ENCODE data around the gene LCN6. TPM values are rescaled to one million over a fixed set of nuclear protein-coding genes. Genes with fewer than 3 reads are reported as not detected.
A peak's percentile ranks its signal among the peaks of the same experiment; 100 is the strongest.

The LCN6 gene
- total RNA-seq, 2 donors from 2014 or later = 7.8 to 16.2 TPM

DNA sequence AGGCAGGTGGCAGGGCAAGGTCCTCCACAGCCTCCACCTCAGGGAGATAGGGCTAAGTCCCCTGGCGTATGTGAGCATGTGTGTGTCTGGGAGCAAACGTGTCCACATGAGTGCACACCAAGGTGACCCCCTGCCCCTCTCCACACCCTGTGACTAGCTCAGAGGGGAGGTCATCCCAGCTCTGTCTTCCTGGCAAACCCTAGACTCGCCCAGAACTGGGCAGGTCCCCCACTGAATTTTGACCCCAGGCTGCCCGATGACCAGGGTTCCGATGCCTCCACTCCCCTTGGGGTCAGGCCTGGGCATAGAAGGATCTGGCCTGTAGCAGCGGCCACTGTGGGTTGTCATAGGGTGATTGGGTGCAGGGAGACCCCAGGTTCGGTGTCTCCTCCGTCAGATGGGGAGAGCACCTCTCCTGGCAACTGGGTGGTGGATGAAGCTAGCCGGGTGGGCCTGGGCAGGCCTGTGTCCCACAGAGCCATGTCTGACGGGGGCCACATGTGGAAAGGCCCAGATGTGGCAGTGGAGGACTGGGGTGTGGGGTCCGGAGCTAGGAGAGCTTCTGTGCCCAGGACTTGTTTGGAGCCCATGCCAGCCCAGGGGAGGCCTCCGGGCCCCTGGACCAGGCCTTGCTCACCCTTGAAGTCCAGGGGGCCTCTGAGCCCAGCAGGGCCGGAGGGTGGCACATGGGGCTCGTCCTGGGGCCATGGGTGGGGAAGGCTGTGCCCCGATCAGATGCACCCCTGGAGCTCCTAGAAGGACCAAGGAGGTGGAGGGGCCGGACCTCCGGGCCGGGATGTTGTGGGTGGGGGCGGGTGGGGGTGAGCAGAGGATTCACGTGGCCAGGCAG is 29.8 kb downstream of the LCN6 start:
- TF ChIP-seq CTCF (IDR thresholded peaks at IDR 0.05) = no peak
- no peak for TF ChIP-seq POLR2A (IDR thresholded peaks at IDR 0.05)
- no peak for TF ChIP-seq POLR2AphosphoS5 (IDR thresholded peaks at IDR 0.05)
- Histone ChIP-seq H3K27ac (no peak overlapping the region), H3K36me3 (peaks cover 0 to 5% of the 10 kb centered on the region in 2 donors), H3K27me3 (replicated peaks; ENCODE audit: insufficient read depth) (no peaks in the 10 kb centered on the region), H3K9me3 (no peaks in the 10 kb centered on the region), H3K4me3 (no peak overlapping the region), H3K4me1 (replicated peaks) (no peaks in the 10 kb centered on the region)
- WGBS = 84% methylated on average over 19 of the region's 20 CpGs
- intact Hi-C loops (cut with DNase I) = no loop called here
- no peak for DNase-seq (ENCODE audit: low spot score)

DNA sequence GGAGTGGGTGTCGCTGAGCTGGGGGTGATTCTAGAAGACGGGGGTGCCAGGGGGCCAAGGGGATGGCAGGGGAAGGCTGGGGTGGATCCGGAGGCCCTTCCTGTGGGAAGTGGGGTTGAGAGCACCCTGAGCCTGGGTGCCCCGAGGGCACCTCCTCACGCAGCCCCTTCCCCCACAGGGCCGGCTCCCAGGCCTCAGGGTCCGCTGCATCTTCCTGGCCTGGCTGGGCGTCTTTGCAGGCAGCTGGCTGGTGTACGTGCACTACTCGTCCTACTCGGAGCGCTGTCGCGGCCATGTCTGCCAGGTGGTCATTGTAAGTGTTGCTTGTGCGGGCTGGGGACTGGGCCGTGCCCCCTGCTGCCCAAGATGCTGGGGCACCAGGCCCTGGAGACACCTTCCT is 30.9 kb downstream of the LCN6 start:
- TF ChIP-seq POLR2A (IDR thresholded peaks at IDR 0.05) (no peak), POLR2AphosphoS5 (IDR thresholded peaks at IDR 0.05) (no peak), CTCF (IDR thresholded peaks at IDR 0.05) (no peak)
- WGBS = 89% methylated on average over 16 of the region's 16 CpGs
- H3K4me1 ChIP-seq (replicated peaks) = no peaks in the 10 kb centered on the region
- no peak for DNase-seq (ENCODE audit: low spot score)
- intact Hi-C loops (cut with DNase I) = loop anchor here (2.0 kb wide), 1 partner anchor 13 kb away; no protein-coding TSS in a partner anchor
- H3K27ac ChIP-seq = no peak overlapping the region
- no peaks in the 10 kb centered on the region for H3K36me3 ChIP-seq
- no peaks in the 10 kb centered on the region for H3K27me3 ChIP-seq (replicated peaks; ENCODE audit: insufficient read depth)
- no peaks in the 10 kb centered on the region for H3K9me3 ChIP-seq
- no peak overlapping the region for H3K4me3 ChIP-seq

GRCh38 chr9:136714893-136715274 is 33.4 kb downstream of the LCN6 start:
- TF ChIP-seq POLR2AphosphoS5 (IDR thresholded peaks at IDR 0.05) = no peak
- no peak for TF ChIP-seq CTCF (IDR thresholded peaks at IDR 0.05)
- no peak for TF ChIP-seq POLR2A (IDR thresholded peaks at IDR 0.05)
- intact Hi-C loops (cut with DNase I) = no loop called here
- WGBS = 60% methylated on average over 8 of the region's 8 CpGs
- Histone ChIP-seq H3K4me1 (replicated peaks) (peaks cover 6% of the 10 kb centered on the region), H3K27me3 (replicated peaks; ENCODE audit: insufficient read depth) (no peaks in the 10 kb centered on the region), H3K27ac (no peak overlapping the region), H3K9me3 (no peaks in the 10 kb centered on the region), H3K4me3 (no peak overlapping the region), H3K36me3 (no peaks in the 10 kb centered on the region)
- no peak for DNase-seq (ENCODE audit: low spot score)

- no peak overlapping the region for H3K27ac ChIP-seq
- no peaks in the 10 kb centered on the region for H3K27me3 ChIP-seq (replicated peaks; ENCODE audit: insufficient read depth)
- H3K9me3 ChIP-seq = no peaks in the 10 kb centered on the region
- no peak overlapping the region for H3K4me3 ChIP-seq
- H3K36me3 ChIP-seq = no peaks in the 10 kb centered on the region
- intact Hi-C loops (cut with DNase I) = no loop called here
- DNase-seq (ENCODE audit: low spot score) = no peak
- WGBS = 68% methylated on average over 17 of the region's 17 CpGs
- TF ChIP-seq POLR2AphosphoS5 (IDR thresholded peaks at IDR 0.05) (peak; percentile 18), POLR2A (IDR thresholded peaks at IDR 0.05) (no peak), CTCF (IDR thresholded peaks at IDR 0.05) (no peak)
- peaks cover 6% of the 10 kb centered on the region for H3K4me1 ChIP-seq (replicated peaks)
Measured at GRCh38 chr9:136714096-136714892, 34.0 kb downstream of the LCN6 start.

Measured in prostate gland (tissue), 2 donors.